ENCODE measurements around the gene LAMTOR2.
"Not testable (repeated sequence)": the region's sequence is repeated elsewhere in the genome, so short reads cannot be mapped to it uniquely, and the experiment has no call there.

LAMTOR2 gene

GRCh38 chr1:156063997-156064285 is 9.4 kb downstream of the LAMTOR2 start:
- TF ChIP-seq CTCF (IDR thresholded peaks at IDR 0.05; ENCODE audit: insufficient read depth, missing control alignments) = no peak
- FAIRE-seq (no peak), DNase-seq (ENCODE audit: insufficient read length, low spot score) (no peak)

GRCh38 chr1:156064615-156065014 is 10.0 kb downstream of the LAMTOR2 start:
- TF ChIP-seq CTCF (IDR thresholded peaks at IDR 0.05; ENCODE audit: insufficient read depth, missing control alignments) = no peak
- DNase-seq (ENCODE audit: insufficient read length, low spot score) = no peak
- FAIRE-seq = no peak

- no peak for FAIRE-seq
- no peak for TF ChIP-seq CTCF (IDR thresholded peaks at IDR 0.05; ENCODE audit: insufficient read depth, missing control alignments)
- no peak for DNase-seq (ENCODE audit: insufficient read length, low spot score)
Observed at GRCh38 chr1:156065212-156065611, 10.6 kb downstream of the LAMTOR2 start.

GRCh38 chr1:156065871-156066270 is 11.3 kb downstream of the LAMTOR2 start:
- DNase-seq (ENCODE audit: insufficient read length, low spot score) (no peak), FAIRE-seq (no peak)
- no peak for TF ChIP-seq CTCF (IDR thresholded peaks at IDR 0.05; ENCODE audit: insufficient read depth, missing control alignments)

GRCh38 chr1:156067262-156067661 is 12.7 kb downstream of the LAMTOR2 start:
- DNase-seq (ENCODE audit: insufficient read length, low spot score) (no peak), FAIRE-seq (no peak)
- no peak for TF ChIP-seq CTCF (IDR thresholded peaks at IDR 0.05; ENCODE audit: insufficient read depth, missing control alignments)

- FAIRE-seq = no peak
- TF ChIP-seq CTCF (IDR thresholded peaks at IDR 0.05; ENCODE audit: insufficient read depth, missing control alignments) = no peak
- no peak for DNase-seq (ENCODE audit: insufficient read length, low spot score)
Observed at GRCh38 chr1:156069490-156070455, 15.2 kb downstream of the LAMTOR2 start.

GRCh38 chr1:156070548-156070947 is 16.0 kb downstream of the LAMTOR2 start:
- TF ChIP-seq CTCF (IDR thresholded peaks at IDR 0.05; ENCODE audit: insufficient read depth, missing control alignments) = no peak
- no peak for DNase-seq (ENCODE audit: insufficient read length, low spot score)
- FAIRE-seq = no peak

GRCh38 chr1:156071332-156071816 is 16.8 kb downstream of the LAMTOR2 start:
- not testable (repeated sequence) for FAIRE-seq; DNase-seq (ENCODE audit: insufficient read length, low spot score)

All from D721Med (cell line).